T-cell (primary cell): ENCODE measurements around the gene CDC42BPA. TPM values are rescaled to one million over a fixed set of nuclear protein-coding genes. Genes with fewer than 3 reads are reported as not detected.
"Not testable (repeated sequence)": the region's sequence is repeated elsewhere in the genome, so short reads cannot be mapped to it uniquely, and the experiment has no call there.

ENCODE experiments used
- ATAC-seq, 4 experiments: fragments of 200-7000 bp in 3 of 4; fragments of 150-1000 bp in 1 of 4; cut with Tn5 transposase; replicated peaks in 1 of 4; 1 replicate in 3 of 4; 2 replicates in 1 of 4; pipeline ENCODE4 v1.10.0; 2021; ENCODE audit warnings: moderate library complexity in 3 of 4, mild to moderate bottlenecking in 2 of 4, moderate number of reproducible peaks in 1 of 4
- CTCF ChIA-PET, 2 donors: fragments of 300-600 bp; sonication (Branson Sonifier 250); formaldehyde crosslinking; loops; one replicate each; lab custom pipeline; 2022; ENCODE audit warnings: antibody characterized with exemption in 2 of 2; lab: Charles Lee
- POLR2A ChIA-PET, 2 donors: fragments of 300-600 bp; sonication (Branson Sonifier 250); formaldehyde crosslinking; loops; one replicate each; lab custom pipeline; 2022; ENCODE audit warnings: antibody characterized with exemption in 2 of 2; lab: Charles Lee
- DNase-seq, 35 experiments: peaks; one replicate each; pipeline versions ENCODE4 v3.0.0 to v3.0.0-alpha.2; 2013 to 2023
- H3K27ac ChIP-seq: one replicate; pipeline ENCODE4 v1.5.1; 2013; ENCODE audit warnings: low read length
- H3K27me3 ChIP-seq, 2 experiments: replicated peaks in 1 of 2; 1 replicate in 1 of 2; 2 replicates in 1 of 2; pipeline versions ENCODE4 v1.6.1 to v1.7.0; 2013; ENCODE audit warnings: low read length in 1 of 2, mixed read lengths in 1 of 2; ENCODE audit not compliant: control insufficient read depth in 2 of 2, insufficient read depth in 2 of 2; ENCODE audit errors: extremely low read depth in 1 of 2
- H3K36me3 ChIP-seq, 2 donors: 1 replicate in 1 of 2; 2 replicates in 1 of 2; pipeline versions ENCODE4 v1.6.1 to v1.7.0; 2013; ENCODE audit warnings: low read length in 1 of 2; ENCODE audit not compliant: control insufficient read depth in 2 of 2, insufficient read depth in 1 of 2; ENCODE audit errors: extremely low read depth in 1 of 2
- H3K4me1 ChIP-seq, 2 experiments: 1 replicate in 1 of 2; 2 replicates in 1 of 2; pipeline versions ENCODE4 v1.6.1 to v1.7.0; 2013; ENCODE audit warnings: low read length in 2 of 2, mixed read lengths in 1 of 2; ENCODE audit not compliant: insufficient read depth in 2 of 2, control insufficient read depth in 1 of 2; ENCODE audit errors: extremely low read depth in 1 of 2
- H3K4me3 ChIP-seq, 2 donors: 1 replicate in 1 of 2; 2 replicates in 1 of 2; pipeline versions ENCODE4 v1.5.1 to v1.7.0; 2013; ENCODE audit warnings: mild to moderate bottlenecking in 2 of 2, low read length in 1 of 2, moderate library complexity in 1 of 2; ENCODE audit not compliant: control insufficient read depth in 1 of 2; ENCODE audit errors: extremely low read depth in 1 of 2
- H3K9me3 ChIP-seq: 2 replicates; pipeline ENCODE4 v1.7.0; 2013
- H3K27ac Mint-ChIP-seq, 2 donors: one replicate each; pipeline ENCODE4 v1.8.0; 2020 to 2021; ENCODE audit warnings: mild to moderate bottlenecking in 2 of 2, mixed read lengths in 2 of 2
- H3K27me3 Mint-ChIP-seq, 2 donors: one replicate each; pipeline ENCODE4 v1.8.0; 2021 to 2022; ENCODE audit warnings: mixed read lengths in 2 of 2
- H3K36me3 Mint-ChIP-seq: one replicate; pipeline ENCODE4 v1.8.0; 2021; ENCODE audit warnings: mixed read lengths
- H3K4me1 Mint-ChIP-seq, 3 donors: one replicate each; pipeline ENCODE4 v1.8.0; 2020 to 2022; ENCODE audit warnings: mixed read lengths in 3 of 3, mild to moderate bottlenecking in 1 of 3
- H3K4me3 Mint-ChIP-seq, 3 donors: one replicate each; pipeline ENCODE4 v1.8.0; 2020 to 2022; ENCODE audit warnings: mild to moderate bottlenecking in 3 of 3, mixed read lengths in 3 of 3, moderate library complexity in 3 of 3
- H3K9me3 Mint-ChIP-seq, 3 donors: one replicate each; pipeline ENCODE4 v1.8.0; 2020 to 2022; ENCODE audit warnings: mixed read lengths in 3 of 3
- WGBS: methylation state at CpG from one replicate; pipeline ENCODE4 v1.1.5; 2013; ENCODE audit warnings: missing lambda C conversion rate; ENCODE audit not compliant: insufficient coverage; 5-methylcytosine and 5-hydroxymethylcytosine counted together
- total RNA-seq, 35 experiments: library from RNA in 6 of 35; stranded (reverse) in 6 of 35; fragments of 120-200 nt in 1 of 35; gene quantifications; one replicate each; pipeline versions ENCODE4 v1.2.1 to v1.2.4 and lab custom pipeline; 2013 to 2026

CDC42BPA gene
- total RNA-seq, 5 donors from 2014 or later (not counting 1 experiment from before 2014, with no cell fraction given): 0.33 to 1.6 (median 0.86) TPM

DNA sequence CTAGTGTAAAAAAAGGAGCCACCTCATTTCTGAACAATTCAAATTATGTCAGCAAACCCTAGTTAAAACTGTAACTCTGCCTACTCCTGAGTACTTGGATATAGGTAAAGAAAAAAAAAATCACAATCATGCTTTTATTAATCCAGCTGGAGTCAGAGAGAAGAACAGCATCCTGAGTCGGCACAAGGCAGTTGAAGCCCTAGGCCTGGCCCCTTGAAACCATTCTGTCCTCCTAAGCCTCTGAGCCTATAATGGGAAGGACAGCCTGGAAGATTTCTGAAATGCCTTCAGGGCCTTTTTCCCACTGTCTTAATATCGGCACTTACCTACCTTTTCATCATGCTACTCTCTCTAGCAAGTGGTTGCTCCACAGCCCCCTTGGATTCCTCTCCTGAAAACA, 32.5 kb downstream of the CDC42BPA start:
- Histone ChIP-seq H3K27ac (no peak overlapping the region), H3K36me3 (no peaks in the 10 kb centered on the region), H3K4me3 (no peak overlapping the region), H3K27me3 (peaks cover 0 to 11% of the 10 kb centered on the region in 2 experiments), H3K4me1 (no peaks in the 10 kb centered on the region), H3K9me3 (no peaks in the 10 kb centered on the region)
- H3K36me3 Mint-ChIP-seq: no peaks in the 10 kb centered on the region
- DNase-seq: no peak
- no peak for ATAC-seq
- H3K4me3 Mint-ChIP-seq: no peak overlapping the region
- no peak overlapping the region for H3K27ac Mint-ChIP-seq
- peaks cover 8 to 21% of the 10 kb centered on the region in 2 donors for H3K27me3 Mint-ChIP-seq
- no peaks in the 10 kb centered on the region for H3K4me1 Mint-ChIP-seq
- CTCF ChIA-PET: no interaction called here
- POLR2A ChIA-PET: no interaction called here
- WGBS: 100% methylated on average over 1 of the region's 2 CpGs
- H3K9me3 Mint-ChIP-seq: peaks cover 13 to 17% (median 13%) of the 10 kb centered on the region in 3 donors

DNA sequence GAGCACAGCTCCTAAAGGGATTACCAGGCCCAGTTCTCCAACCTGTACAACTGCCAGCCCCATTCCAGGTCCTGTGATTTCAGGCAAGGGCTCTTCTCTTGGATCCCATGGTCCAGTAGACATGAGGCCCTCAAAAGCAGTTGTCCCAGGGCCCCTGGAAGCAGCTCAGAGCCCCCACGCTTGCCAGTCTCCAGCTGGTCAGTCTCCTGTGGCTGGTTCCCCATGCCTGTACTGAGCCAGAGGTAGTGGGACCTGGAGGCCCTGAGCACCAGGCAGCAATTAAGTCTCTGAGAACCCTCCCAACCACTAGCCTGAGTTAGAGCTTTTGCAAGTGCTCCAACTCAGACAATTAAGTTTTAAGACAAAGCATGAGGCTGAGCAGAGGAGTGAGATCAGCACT, 36.9 kb downstream of the CDC42BPA start:
- ATAC-seq: no peak
- 60% methylated on average over 1 of the region's 1 CpG for WGBS

DNA sequence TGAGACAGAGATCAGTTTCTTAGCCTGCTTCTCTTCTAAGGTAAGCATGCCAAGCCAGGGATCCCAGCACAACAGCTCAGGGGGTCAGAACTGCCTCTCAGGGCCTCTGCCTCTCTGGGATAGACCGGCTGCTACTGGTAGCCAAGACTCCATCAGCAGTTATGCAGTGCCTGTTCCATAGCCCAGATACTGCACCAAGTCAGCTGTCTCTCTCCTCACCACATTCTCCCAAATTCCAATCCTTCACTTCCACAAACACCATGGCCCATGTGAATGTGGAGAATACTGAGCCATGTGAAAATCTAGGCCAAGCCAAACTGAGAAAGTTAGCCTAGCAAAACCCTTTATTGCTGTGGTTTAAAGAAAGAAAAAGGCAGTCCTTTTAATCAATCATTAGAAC, 37.5 kb downstream of the CDC42BPA start:
- Histone ChIP-seq H3K27ac (no peak overlapping the region), H3K9me3 (no peaks in the 10 kb centered on the region), H3K36me3 (no peaks in the 10 kb centered on the region), H3K4me3 (no peak overlapping the region), H3K4me1 (no peaks in the 10 kb centered on the region), H3K27me3 (peaks cover 0 to 8% of the 10 kb centered on the region in 2 experiments)
- H3K4me3 Mint-ChIP-seq: no peak overlapping the region
- peaks cover 4 to 9% (median 8%) of the 10 kb centered on the region in 3 donors for H3K9me3 Mint-ChIP-seq
- DNase-seq (no peak), ATAC-seq (no peak)
- POLR2A ChIA-PET: interaction anchor here in 1 of 2 donors (0.6 kb wide), 1 partner anchor 9 kb away, joined by 3 read pairs; no protein-coding TSS in a partner anchor
- H3K36me3 Mint-ChIP-seq: no peaks in the 10 kb centered on the region
- CTCF ChIA-PET: no interaction called here
- WGBS: no CpG with 5 or more reads among the region's 1 CpG
- peaks cover 3 to 5% of the 10 kb centered on the region in 2 donors for H3K27me3 Mint-ChIP-seq
- H3K27ac Mint-ChIP-seq: no peak overlapping the region
- no peaks in the 10 kb centered on the region for H3K4me1 Mint-ChIP-seq

More for the DNA sequence above, 36.9 kb downstream of the CDC42BPA start:
- Mint-ChIP-seq H3K9me3 (peaks cover 9 to 13% (median 13%) of the 10 kb centered on the region in 3 donors), H3K4me1 (no peaks in the 10 kb centered on the region), H3K4me3 (no peak overlapping the region), H3K27me3 (peaks cover 5 to 6% of the 10 kb centered on the region in 2 donors), H3K36me3 (no peaks in the 10 kb centered on the region), H3K27ac (no peak overlapping the region)
- CTCF ChIA-PET: no interaction called here
- Histone ChIP-seq H3K4me3 (no peak overlapping the region), H3K27ac (no peak overlapping the region), H3K27me3 (peaks cover 0 to 8% of the 10 kb centered on the region in 2 experiments), H3K4me1 (no peaks in the 10 kb centered on the region), H3K36me3 (no peaks in the 10 kb centered on the region), H3K9me3 (no peaks in the 10 kb centered on the region)
- no peak for DNase-seq
- POLR2A ChIA-PET: interaction anchor here in 1 of 2 donors (0.6 kb wide), 1 partner anchor 9 kb away, joined by 3 read pairs; no protein-coding TSS in a partner anchor

DNA sequence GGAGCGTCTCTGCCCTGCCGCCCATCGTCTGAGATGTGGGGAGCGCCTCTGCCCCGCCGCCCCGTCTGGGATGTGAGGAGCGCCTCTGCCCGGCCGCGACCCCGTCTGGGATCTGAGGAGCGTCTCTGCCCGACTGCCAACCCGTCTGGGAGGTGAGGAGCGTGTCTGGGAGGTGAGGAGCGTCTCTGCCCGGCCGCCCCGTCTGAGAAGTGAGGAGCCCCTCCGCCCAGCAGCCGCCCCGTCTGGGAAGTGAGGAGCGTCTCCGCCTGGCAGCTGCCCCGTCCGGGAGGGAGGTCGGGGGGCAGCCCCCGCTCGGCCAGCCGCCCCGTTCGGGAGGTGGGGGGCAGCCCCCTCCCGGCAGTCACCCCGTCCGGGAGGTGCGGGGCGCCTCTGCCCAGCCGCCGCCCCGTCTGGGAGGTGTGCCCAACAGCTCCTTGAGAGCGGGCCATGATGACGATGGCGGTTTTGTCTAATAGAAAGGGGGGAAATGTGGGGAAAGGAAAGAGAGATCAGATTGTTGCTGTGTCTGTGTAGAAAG, 42.1 kb downstream of the CDC42BPA start:
- H3K27ac ChIP-seq, POLR2A ChIA-PET, H3K27ac Mint-ChIP-seq, H3K4me3 Mint-ChIP-seq, H3K36me3 ChIP-seq, H3K36me3 Mint-ChIP-seq, H3K4me1 Mint-ChIP-seq, ATAC-seq, H3K4me1 ChIP-seq, H3K27me3 ChIP-seq, DNase-seq, H3K4me3 ChIP-seq, H3K9me3 ChIP-seq, CTCF ChIA-PET: not testable (repeated sequence)
- WGBS: 89% methylated on average over 30 of the region's 44 CpGs
- H3K27me3 Mint-ChIP-seq: peaks cover 3 to 10% of the 10 kb centered on the region in 2 donors
- H3K9me3 Mint-ChIP-seq: peaks cover 0 to 14% (median 3%) of the 10 kb centered on the region in 3 donors

DNA sequence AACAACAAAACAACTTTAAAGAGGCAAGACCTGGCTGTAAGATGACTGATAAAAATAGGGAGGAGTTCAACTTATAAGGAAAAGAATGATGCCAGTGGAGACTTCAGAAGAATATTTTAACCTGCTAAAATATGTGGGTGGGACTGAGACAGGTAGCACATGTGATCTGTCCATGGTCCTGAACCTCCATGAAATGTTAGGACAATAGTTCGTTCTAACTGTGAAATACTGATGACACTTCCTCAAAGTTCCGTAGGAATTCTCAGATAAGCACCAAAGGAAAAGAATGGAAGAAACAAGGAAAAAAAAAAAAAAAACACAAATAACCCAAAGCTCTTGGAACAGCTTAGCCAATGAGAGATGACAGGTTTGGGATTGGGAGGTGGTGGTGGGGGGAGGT, 44.7 kb downstream of the CDC42BPA start:
- DNase-seq: peak in 1 of 35 experiments; percentile 22
- ChIA-PET CTCF (no interaction called here), POLR2A (no interaction called here)
- H3K27ac Mint-ChIP-seq: no peak overlapping the region
- H3K27ac ChIP-seq: no peak overlapping the region
- no peaks in the 10 kb centered on the region for H3K36me3 Mint-ChIP-seq
- no peaks in the 10 kb centered on the region for H3K9me3 ChIP-seq
- H3K36me3 ChIP-seq: no peaks in the 10 kb centered on the region
- peaks cover 0 to 2% of the 10 kb centered on the region in 2 experiments for H3K27me3 ChIP-seq
- WGBS: no CpG with 5 or more reads among the region's 2 CpGs
- peaks cover 4 to 12% of the 10 kb centered on the region in 2 donors for H3K27me3 Mint-ChIP-seq
- H3K9me3 Mint-ChIP-seq: peaks cover 0 to 14% (median 3%) of the 10 kb centered on the region in 3 donors
- no peak overlapping the region for H3K4me3 ChIP-seq
- H3K4me3 Mint-ChIP-seq: no peak overlapping the region
- ATAC-seq: no peak
- H3K4me1 ChIP-seq: no peaks in the 10 kb centered on the region
- H3K4me1 Mint-ChIP-seq: no peaks in the 10 kb centered on the region

DNA sequence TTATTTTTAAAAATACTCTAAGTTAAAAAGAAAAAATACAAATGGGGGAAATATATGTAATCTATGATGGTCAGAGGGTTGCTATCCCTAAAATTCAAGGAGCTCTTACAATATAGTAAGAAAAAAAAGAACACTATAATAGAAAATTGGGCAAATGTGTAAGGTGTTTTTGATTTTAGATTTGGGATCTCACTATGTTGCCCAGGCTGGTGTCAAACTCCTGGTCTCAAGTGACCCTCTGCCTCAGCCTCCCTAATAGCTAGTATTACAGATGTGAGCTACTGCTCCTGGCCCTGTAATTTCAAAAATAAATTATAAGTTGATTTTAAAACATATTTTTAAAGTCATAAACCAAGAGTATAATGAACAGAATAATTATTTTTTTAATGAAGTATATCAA, 45.9 kb downstream of the CDC42BPA start:
- ATAC-seq: no peak
- Mint-ChIP-seq H3K9me3 (peaks cover 0 to 14% (median 3%) of the 10 kb centered on the region in 3 donors), H3K27ac (no peak overlapping the region), H3K4me3 (no peak overlapping the region), H3K27me3 (peaks cover 7 to 13% of the 10 kb centered on the region in 2 donors), H3K36me3 (no peaks in the 10 kb centered on the region), H3K4me1 (no peaks in the 10 kb centered on the region)
- peaks cover 0 to 2% of the 10 kb centered on the region in 2 experiments for H3K27me3 ChIP-seq
- no peak for DNase-seq
- ChIA-PET POLR2A (interaction anchor here in 1 of 2 donors (0.6 kb wide), 1 partner anchor 9 kb away, joined by 3 read pairs; no protein-coding TSS in a partner anchor), CTCF (no interaction called here)
- no peaks in the 10 kb centered on the region for H3K4me1 ChIP-seq
- H3K36me3 ChIP-seq: no peaks in the 10 kb centered on the region
- no peak overlapping the region for H3K27ac ChIP-seq
- no peaks in the 10 kb centered on the region for H3K9me3 ChIP-seq
- H3K4me3 ChIP-seq: no peak overlapping the region
